Endodermal cell (in vitro differentiated cells): Measurements from ENCODE around the gene EPHB1. TPM values are rescaled to one million over a fixed set of nuclear protein-coding genes. Genes with fewer than 3 reads are reported as not detected.

ENCODE experiments used
- DNase-seq: peaks from one replicate; pipeline ENCODE4 v3.0.0-alpha.2; 2017
- H3K27ac ChIP-seq: 2 replicates; pipeline ENCODE4 v1.5.1; 2013; ENCODE audit warnings: mild to moderate bottlenecking, low read depth, low read length, moderate library complexity
- H3K27me3 ChIP-seq: 2 replicates; pipeline ENCODE4 v1.6.1; 2013; ENCODE audit warnings: mild to moderate bottlenecking, low read length, moderate library complexity; ENCODE audit not compliant: insufficient read depth, control insufficient read depth, poor library complexity, severe bottlenecking
- H3K36me3 ChIP-seq: 2 replicates; pipeline ENCODE4 v1.7.0; 2013; ENCODE audit warnings: mild to moderate bottlenecking, low read length, moderate library complexity; ENCODE audit not compliant: control insufficient read depth, insufficient read depth
- H3K4me1 ChIP-seq: one replicate; pipeline ENCODE4 v1.7.0; 2013; ENCODE audit warnings: low read length; ENCODE audit not compliant: control insufficient read depth, insufficient read depth
- H3K4me3 ChIP-seq: 2 replicates; pipeline ENCODE4 v1.5.1; 2013; ENCODE audit warnings: mild to moderate bottlenecking, low read length, moderate library complexity
- H3K9ac ChIP-seq: 2 replicates; pipeline ENCODE4 v1.6.1; 2013; ENCODE audit warnings: mild to moderate bottlenecking, low read length, moderate library complexity; ENCODE audit not compliant: poor library complexity, severe bottlenecking; ENCODE audit errors: extremely low read depth
- H3K9me3 ChIP-seq: 2 replicates; pipeline ENCODE4 v1.6.1; 2013; ENCODE audit warnings: mild to moderate bottlenecking, low read length, moderate library complexity; ENCODE audit not compliant: control insufficient read depth
- H3K27ac Mint-ChIP-seq: 2 replicates; pipeline ENCODE4 v1.8.0; 2020; ENCODE audit warnings: mixed read lengths
- H3K27me3 Mint-ChIP-seq: 2 replicates; pipeline ENCODE4 v1.8.0; 2021; ENCODE audit warnings: mild to moderate bottlenecking, mixed read lengths; ENCODE audit not compliant: insufficient read depth
- H3K36me3 Mint-ChIP-seq: 2 replicates; pipeline ENCODE4 v1.8.0; 2020; ENCODE audit warnings: low read depth, mixed read lengths
- H3K4me1 Mint-ChIP-seq: 2 replicates; pipeline ENCODE4 v1.8.0; 2020; ENCODE audit warnings: mixed read lengths
- H3K4me3 Mint-ChIP-seq: 2 replicates; pipeline ENCODE4 v1.8.0; 2020; ENCODE audit warnings: mild to moderate bottlenecking, moderate library complexity, mixed read lengths
- H3K9me3 Mint-ChIP-seq: 2 replicates; pipeline ENCODE4 v1.8.0; 2020; ENCODE audit warnings: mild to moderate bottlenecking, mixed read lengths
- WGBS, 2 experiments: methylation state at CpG; one replicate each; pipeline versions ENCODE4 v1.1.5 to v1.1.7; 2013; ENCODE audit warnings: missing lambda C conversion rate in 2 of 2, mixed read lengths in 1 of 2; ENCODE audit not compliant: insufficient coverage in 1 of 2, insufficient read length in 1 of 2; 5-methylcytosine and 5-hydroxymethylcytosine counted together
- total RNA-seq, 2 donors: library from RNA; stranded (reverse); fragmentation: NEBNext Ultra II Directional in 1 of 2; extraction: Animal tissue kit (Norgen Biotek cat#: 25700) in 1 of 2; gene quantifications; 2 replicates in 1 of 2; 3 replicates in 1 of 2; pipeline ENCODE4 v1.2.1, GENCODE V29; 2021
- TF ChIP-seq, protein P1 (sequence below): fragments of 200-600 bp; sonication (generic); conservative IDR thresholded peaks from 2 replicates; pipeline ENCODE4 v1.5.0; 2021; ENCODE audit warnings: antibody characterized with exemption, mild to moderate bottlenecking

Gene EPHB1
- total RNA-seq, 2 donors from 2014 or later, result 2.9 to 3.6 TPM

GRCh38 chr3:134765468-134765867, 29.6 kb upstream of the EPHB1 start:
- no peaks in the 10 kb centered on the region for H3K9me3 Mint-ChIP-seq
- Histone ChIP-seq H3K27me3 (peaks cover 22% of the 10 kb centered on the region), H3K9ac (no peak overlapping the region), H3K9me3 (no peaks in the 10 kb centered on the region), H3K27ac (no peak overlapping the region), H3K36me3 (no peaks in the 10 kb centered on the region), H3K4me1 (no peaks in the 10 kb centered on the region), H3K4me3 (no peak overlapping the region)
- TF ChIP-seq, protein P1, sequence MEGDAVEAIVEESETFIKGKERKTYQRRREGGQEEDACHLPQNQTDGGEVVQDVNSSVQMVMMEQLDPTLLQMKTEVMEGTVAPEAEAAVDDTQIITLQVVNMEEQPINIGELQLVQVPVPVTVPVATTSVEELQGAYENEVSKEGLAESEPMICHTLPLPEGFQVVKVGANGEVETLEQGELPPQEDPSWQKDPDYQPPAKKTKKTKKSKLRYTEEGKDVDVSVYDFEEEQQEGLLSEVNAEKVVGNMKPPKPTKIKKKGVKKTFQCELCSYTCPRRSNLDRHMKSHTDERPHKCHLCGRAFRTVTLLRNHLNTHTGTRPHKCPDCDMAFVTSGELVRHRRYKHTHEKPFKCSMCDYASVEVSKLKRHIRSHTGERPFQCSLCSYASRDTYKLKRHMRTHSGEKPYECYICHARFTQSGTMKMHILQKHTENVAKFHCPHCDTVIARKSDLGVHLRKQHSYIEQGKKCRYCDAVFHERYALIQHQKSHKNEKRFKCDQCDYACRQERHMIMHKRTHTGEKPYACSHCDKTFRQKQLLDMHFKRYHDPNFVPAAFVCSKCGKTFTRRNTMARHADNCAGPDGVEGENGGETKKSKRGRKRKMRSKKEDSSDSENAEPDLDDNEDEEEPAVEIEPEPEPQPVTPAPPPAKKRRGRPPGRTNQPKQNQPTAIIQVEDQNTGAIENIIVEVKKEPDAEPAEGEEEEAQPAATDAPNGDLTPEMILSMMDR, result no peak
- WGBS, 2 experiments, result 88 to 89% methylated on average over 1 to 2 of the region's 2 CpGs
- DNase-seq, result no peak
- peaks cover 13% of the 10 kb centered on the region for H3K27me3 Mint-ChIP-seq
- peaks cover 3% of the 10 kb centered on the region for H3K4me1 Mint-ChIP-seq
- no peak overlapping the region for H3K27ac Mint-ChIP-seq
- no peak overlapping the region for H3K4me3 Mint-ChIP-seq
- H3K36me3 Mint-ChIP-seq, result no peaks in the 10 kb centered on the region

DNA sequence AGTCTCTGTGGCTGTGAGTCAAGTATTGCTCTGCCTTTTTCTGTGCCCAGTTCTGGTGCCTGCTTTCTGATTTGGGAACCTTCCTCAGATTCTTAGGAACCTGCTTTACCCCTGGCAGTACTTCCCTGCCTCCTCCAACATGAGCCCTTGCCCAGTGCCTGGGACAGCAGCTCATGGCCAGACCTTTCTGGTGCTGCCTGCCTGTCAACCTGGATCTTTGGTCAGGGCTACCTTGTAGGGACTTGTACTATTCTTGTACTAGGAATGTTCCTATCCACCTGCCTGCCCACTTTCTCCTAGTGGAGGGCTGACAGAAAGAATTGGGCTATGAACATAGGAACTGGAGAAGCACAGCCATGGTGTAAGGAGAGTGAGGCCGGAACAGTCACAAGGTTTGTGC, 28.8 kb upstream of the EPHB1 start:
- DNase-seq, result no peak
- no peak overlapping the region for H3K27ac Mint-ChIP-seq
- no peaks in the 10 kb centered on the region for H3K9me3 Mint-ChIP-seq
- H3K4me3 Mint-ChIP-seq, result no peak overlapping the region
- Histone ChIP-seq H3K27ac (no peak overlapping the region), H3K36me3 (no peaks in the 10 kb centered on the region), H3K4me3 (no peak overlapping the region), H3K9me3 (no peaks in the 10 kb centered on the region), H3K9ac (no peak overlapping the region), H3K27me3 (peaks cover 22% of the 10 kb centered on the region), H3K4me1 (no peaks in the 10 kb centered on the region)
- peaks cover 13% of the 10 kb centered on the region for H3K27me3 Mint-ChIP-seq
- no peaks in the 10 kb centered on the region for H3K36me3 Mint-ChIP-seq
- TF ChIP-seq, protein P1, result no peak
- 86 to 95% methylated on average over 1 of the region's 1 CpG for WGBS, 2 experiments
- peaks cover 3% of the 10 kb centered on the region for H3K4me1 Mint-ChIP-seq

DNA sequence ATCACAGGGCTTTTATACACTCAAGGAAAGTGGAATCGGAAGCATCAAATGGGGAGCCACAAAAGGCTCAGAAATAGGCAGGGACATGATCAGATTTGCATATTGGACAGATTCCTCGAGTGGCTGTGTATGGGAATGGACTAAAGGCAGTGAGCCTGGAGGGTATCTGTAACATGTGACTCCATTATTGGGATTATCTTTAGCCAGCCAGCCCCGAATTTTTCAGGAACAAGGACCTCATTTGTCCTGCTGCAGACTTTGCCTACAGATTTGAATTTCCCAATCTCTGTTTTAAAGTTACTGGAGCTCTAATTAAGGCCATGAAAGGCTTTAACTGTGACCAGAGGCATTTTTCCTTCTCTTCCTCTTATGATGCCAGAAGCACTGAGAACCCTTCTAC, 26.9 kb upstream of the EPHB1 start:
- Mint-ChIP-seq H3K9me3 (no peaks in the 10 kb centered on the region), H3K4me1 (no peaks in the 10 kb centered on the region), H3K4me3 (no peak overlapping the region), H3K27me3 (peaks cover 12% of the 10 kb centered on the region), H3K27ac (no peak overlapping the region), H3K36me3 (no peaks in the 10 kb centered on the region)
- Histone ChIP-seq H3K27ac (no peak overlapping the region), H3K9me3 (no peaks in the 10 kb centered on the region), H3K4me1 (no peaks in the 10 kb centered on the region), H3K4me3 (no peak overlapping the region), H3K9ac (no peak overlapping the region), H3K36me3 (no peaks in the 10 kb centered on the region), H3K27me3 (peaks cover 22% of the 10 kb centered on the region)
- TF ChIP-seq, protein P1, result no peak
- DNase-seq, result no peak
- WGBS, 2 experiments, result 84 to 93% methylated on average over 3 of the region's 3 CpGs
